ENCODE measurements around the gene PDE7B.
A peak's percentile ranks its signal among the peaks of the same experiment; 100 is the strongest.

The PDE7B gene

DNA sequence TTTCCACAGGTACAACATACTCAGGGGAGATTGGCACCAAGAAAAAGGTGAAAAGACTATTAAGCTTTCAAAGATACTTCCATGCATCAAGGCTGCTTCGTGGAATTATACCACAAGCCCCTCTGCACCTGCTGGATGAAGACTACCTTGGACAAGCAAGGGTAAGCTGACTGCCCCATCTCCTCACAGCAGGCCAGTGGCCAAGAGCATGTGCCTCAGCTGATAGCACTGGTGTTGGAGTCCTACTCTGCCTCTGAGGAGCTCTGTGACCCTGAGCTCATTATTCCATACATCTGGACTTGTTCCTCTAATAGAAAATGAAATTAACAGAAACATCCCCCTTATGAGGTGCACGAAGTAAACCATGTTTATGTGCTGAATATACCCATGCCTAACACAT lies 295.8 kb downstream of the PDE7B start:
- DNase-seq (ENCODE audit: low read depth in 2 of 2): no peak

DNA sequence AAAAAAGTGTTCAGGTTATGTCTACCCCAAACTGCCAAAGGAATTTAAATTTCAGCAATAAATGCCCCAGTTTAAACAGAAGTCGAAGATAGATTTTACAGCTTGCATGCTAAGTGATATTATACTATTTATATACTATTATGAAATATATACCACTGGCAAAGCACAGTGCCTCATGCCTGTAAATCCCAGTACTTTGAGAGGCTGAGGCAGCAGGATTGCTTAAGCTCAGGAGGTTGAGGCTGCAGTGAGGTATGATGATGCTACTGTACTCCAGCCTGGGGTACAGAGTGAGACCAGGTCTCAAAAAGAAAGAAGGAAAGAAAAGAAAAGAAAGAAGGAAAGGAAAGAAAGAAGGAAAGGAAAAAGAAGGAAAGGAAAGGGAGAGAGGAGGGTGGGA lies 296.6 kb downstream of the PDE7B start:
- no peak for DNase-seq (ENCODE audit: low read depth in 2 of 2)

GRCh38 chr6:136148523-136148922 lies 297.0 kb downstream of the PDE7B start:
- no peak for DNase-seq (ENCODE audit: low read depth in 2 of 2)

GRCh38 chr6:136149311-136149710 lies 297.8 kb downstream of the PDE7B start:
- DNase-seq (ENCODE audit: low read depth in 2 of 2): no peak

- DNase-seq (ENCODE audit: low read depth in 2 of 2): no peak
These were observed 299.5 kb downstream of the PDE7B start for GRCh38 chr6:136150961-136151360.

GRCh38 chr6:136153707-136154375 lies 302.3 kb downstream of the PDE7B start:
- DNase-seq (ENCODE audit: low read depth in 2 of 2): no peak

DNA sequence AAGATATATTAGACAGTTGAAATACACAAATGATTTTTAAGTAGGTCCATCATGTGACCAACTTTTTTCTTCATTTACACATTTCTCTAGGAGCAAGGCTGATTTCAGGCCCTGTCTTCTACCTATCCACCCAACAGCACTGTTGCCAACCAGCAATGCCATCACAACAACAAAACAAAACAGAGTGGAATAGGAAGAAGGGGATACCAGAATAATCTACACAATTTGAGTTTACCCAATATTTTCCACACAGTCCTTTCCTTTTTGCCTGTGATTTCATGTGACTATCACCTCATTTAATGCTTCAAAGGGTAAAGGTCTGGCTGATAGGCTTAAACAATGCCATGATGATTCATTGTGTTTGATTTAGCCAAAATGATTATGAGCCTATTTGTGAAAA lies 303.7 kb downstream of the PDE7B start:
- DNase-seq (ENCODE audit: low read depth in 2 of 2): no peak

- DNase-seq (ENCODE audit: low read depth in 2 of 2): no peak
These were observed 306.2 kb downstream of the PDE7B start for GRCh38 chr6:136157743-136158142.

GRCh38 chr6:136158387-136158821 lies 306.9 kb downstream of the PDE7B start:
- no peak for DNase-seq (ENCODE audit: low read depth in 2 of 2)

DNA sequence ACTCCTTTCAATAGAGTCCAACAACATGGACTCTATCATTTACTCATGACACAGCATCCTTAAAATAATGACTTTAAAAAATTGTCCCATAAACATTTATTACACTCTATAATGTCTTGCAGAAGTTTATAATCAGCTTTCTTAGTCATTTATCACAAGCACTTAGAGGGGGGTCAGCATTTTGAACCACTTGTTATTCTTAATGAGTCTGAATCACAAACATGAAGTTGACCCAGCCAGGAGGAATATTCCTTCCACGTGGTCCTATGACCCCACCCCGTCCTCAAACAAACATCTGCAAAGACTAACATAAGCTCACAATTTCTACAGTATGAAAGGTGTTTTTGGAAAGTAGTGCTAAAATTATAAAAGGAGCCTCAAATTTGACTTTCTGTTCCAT lies 307.5 kb downstream of the PDE7B start:
- DNase-seq (ENCODE audit: low read depth in 2 of 2): no peak

DNA sequence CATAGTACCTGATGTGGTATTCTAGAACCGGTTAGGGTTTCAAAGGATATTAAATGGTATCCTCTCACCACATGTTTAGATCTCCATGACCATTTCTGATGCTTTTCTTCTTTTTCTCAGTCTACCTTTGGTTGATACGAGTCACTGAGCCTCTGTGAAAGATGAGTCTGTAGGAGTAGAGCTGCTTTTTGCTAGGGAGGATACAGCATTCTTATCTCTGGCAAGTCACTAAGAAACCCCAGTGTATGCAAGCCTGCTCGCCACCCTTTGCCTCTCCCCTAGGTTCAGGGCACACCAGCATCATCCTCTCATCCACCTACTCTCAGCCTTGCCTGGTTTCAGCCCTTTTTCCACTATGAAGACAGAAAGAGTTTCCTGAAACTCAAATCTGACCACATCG lies 308.7 kb downstream of the PDE7B start:
- peak in 1 of 2 donors; percentile 2 for DNase-seq (ENCODE audit: low read depth in 2 of 2)

GRCh38 chr6:136161950-136162349 lies 310.4 kb downstream of the PDE7B start:
- DNase-seq (ENCODE audit: low read depth in 2 of 2): no peak

DNA sequence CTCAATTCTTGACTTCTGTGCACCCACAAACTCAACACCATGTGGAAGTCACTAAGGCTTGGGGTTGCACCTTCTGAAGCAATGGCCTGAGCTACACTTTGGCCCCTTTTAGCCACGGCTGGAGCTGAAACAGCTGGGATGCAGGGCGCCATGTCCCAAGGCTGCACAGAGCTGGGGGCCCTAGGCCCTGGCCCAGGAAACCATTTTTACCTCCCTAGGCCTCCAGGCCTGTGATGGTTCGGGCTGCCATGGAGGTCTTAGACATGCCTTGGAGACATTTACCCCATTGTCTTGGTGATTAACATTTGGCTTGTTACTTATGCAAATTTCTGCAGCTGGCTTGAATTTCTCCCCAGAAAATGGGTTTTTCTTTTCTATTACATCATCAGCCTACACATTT lies 311.8 kb downstream of the PDE7B start:
- no peak for DNase-seq (ENCODE audit: low read depth in 2 of 2)

DNA sequence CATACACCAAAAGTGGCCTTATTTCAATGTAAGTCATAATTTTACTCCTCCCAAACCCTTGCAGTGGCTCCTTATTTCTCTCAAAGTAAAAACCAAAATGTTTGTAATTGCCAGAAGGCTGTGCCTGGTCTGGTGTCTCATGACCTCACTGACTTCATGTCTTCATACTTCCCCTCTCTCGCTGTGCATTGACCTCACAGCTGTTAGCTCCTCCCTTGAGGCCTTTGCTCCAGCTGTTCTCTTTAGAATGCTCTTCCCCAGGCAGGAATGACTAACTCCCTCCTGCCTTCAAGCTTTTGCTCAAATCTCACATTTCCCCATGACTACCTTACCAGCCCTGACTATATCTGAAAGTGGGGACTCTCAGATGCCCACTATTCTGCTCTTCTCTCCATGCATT lies 315.3 kb downstream of the PDE7B start:
- DNase-seq (ENCODE audit: low read depth in 2 of 2): no peak

DNA sequence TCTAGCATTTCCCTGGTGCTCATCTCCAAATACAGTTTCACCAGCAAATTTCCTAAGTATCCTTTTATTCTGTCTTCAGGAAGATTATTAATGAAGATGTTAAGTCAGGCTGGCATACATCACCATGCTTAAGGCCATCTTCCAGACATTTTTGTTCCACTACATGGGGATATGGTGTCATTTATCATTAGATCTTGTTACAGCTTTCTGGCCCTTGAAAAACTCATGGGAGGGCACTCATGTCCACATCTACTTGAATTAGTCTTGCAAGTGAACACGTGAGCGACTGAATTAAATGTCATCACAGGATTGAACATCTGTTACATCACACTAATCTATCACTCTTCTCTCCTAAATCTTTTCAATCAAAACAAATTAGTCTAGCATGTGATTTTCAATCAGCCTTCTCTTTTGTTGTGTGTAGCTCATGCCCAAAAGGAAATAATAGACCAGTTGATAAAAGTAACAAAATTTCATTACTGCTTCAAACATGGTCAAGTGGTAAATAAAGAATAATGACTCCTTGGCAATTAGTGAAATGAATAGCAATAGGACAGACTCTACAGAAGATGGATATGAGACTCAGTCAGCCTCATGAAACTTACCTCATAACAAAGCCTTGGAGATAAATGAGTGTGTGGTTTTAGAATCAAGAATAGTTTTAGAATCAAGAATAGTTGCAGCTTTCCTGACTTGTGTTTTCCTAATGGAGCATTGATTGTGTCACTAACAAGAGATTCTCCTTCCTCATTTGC lies 318.1 kb downstream of the PDE7B start:
- no peak for DNase-seq (ENCODE audit: low read depth in 2 of 2)

GRCh38 chr6:136171231-136171630 lies 319.7 kb downstream of the PDE7B start:
- no peak for DNase-seq (ENCODE audit: low read depth in 2 of 2)

- no peak for DNase-seq (ENCODE audit: low read depth in 2 of 2)
These were observed 322.3 kb downstream of the PDE7B start for GRCh38 chr6:136173519-136174507.

DNA sequence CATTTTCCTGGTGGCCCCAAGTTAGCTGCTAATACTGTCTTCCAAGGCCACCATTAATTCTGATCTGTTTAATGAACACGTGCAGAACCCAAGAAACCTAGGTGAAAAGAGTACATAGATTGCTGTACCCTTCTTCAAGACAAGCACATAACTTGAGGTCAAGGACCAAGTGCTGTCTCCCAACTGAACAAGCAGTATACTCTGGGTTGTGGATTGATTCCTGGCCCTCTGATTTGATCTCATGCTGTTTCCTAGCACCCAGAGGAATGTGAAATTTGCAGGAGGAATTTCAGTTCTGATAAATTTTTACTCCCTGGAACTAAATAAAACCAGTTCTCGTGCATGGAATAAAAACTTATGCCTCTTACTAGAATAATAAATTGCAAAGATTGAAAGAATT lies 323.0 kb downstream of the PDE7B start:
- no peak for DNase-seq (ENCODE audit: low read depth in 2 of 2)

DNA sequence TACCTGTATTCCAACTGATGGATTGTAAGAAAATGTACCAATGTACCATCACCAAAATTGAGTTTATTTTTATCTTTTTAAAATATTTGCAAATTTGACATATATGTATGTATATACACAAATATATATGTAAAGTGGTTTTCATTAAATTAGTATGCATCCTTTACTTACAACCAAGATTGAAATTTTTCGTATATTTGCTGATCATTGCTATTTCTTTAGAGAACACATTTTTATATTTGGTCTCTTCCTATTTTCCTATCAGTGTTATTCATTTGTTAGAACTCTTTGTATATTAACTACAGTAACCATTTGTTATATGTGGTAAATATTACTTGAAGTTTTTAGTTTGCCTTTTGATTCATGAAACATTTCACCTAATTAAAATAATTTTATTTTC lies 324.4 kb downstream of the PDE7B start:
- DNase-seq (ENCODE audit: low read depth in 2 of 2): no peak

GRCh38 chr6:136178749-136179148 lies 327.2 kb downstream of the PDE7B start:
- DNase-seq (ENCODE audit: low read depth in 2 of 2): no peak

- DNase-seq (ENCODE audit: low read depth in 2 of 2): no peak
These were observed 329.4 kb downstream of the PDE7B start for GRCh38 chr6:136180704-136181511.

GRCh38 chr6:136181512-136181833 lies 330.0 kb downstream of the PDE7B start:
- no peak for DNase-seq (ENCODE audit: low read depth in 2 of 2)

Measured in stimulated activated CD4-positive, alpha-beta T cell treated with anti-CD3 and anti-CD28 coated beads, Interleukin-4, amount 100 ng/mL, for 48 hours (primary cell).